ENCODE measurements around the gene ECT2.
"Not testable (repeated sequence)": the region's sequence is repeated elsewhere in the genome, so short reads cannot be mapped to it uniquely, and the experiment has no call there.

Gene ECT2

DNA sequence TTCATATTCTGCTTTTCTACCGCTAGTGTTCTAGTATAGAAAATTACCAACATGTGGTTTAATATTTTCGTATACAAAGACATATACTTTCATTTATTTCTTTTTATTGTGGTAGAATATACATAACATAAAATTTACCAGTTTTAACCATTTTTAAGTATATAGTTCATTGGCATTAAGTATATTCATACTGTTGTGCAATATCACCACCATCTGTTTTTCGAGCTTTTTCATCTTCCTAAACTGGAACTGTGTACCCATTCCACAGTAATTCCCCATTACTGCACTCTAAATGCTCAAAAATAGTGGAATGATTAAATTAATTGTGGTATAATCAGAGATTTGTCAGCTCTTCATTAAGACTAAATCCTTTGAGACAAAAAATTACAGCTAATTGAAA lies 62.9 kb downstream of the ECT2 start:
- no peak for DNase-seq

DNA sequence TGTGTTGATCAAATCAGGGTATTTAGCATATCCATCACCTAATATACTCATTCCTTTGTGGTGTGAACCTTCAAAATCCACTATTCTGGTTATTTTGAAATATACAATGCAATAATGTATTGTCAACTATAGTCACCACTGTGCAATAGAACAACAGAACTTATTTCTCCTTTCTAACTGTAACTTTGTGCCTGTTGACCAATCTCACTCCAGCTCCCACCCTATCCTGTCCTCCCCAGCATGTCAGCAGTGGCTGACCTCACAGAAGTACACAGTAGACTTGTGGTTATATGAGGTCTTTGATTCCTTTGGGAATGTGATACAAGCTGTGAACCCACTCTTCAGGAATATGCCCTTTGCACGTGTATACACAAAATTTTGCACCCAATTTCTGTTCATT lies 64.2 kb downstream of the ECT2 start:
- DNase-seq, result no peak

DNA sequence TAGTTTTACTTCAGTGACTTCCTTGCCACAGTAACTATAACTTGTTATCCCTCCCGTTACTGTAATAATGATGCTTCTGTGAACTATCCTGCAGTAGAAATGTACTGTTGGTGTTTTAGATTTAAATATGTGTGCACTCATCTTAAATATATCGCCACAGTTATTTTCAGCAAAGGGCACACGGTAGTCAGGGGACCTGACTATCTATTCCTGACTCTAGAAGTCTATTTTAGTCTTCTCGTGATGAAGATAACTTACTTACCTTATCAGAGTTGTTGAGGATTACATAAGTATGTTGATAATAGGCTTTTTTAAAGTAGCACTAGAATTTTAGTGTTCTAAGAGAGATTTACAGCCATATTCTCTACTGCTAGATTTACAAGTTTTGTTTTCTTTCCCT lies 65.3 kb downstream of the ECT2 start:
- no peak for DNase-seq

DNA sequence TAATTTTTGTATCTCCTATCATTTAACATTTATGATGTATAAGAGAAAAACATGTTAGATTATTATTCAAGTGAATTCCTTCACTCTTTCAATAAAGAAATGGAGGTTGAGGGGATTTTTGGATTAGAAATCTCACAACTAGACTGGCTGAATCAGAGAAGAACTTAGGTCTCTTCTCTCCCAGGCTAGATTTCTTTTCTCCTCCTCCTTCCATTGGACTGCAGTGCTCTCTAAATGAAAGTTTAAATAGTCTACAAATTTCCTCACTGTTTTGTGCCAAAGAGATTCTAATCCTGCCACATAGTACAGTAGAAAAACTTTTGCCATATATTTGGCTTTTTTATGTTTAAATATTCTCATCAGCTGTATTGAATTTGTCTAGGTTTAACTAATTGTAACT lies 65.8 kb downstream of the ECT2 start:
- DNase-seq, result no peak

DNA sequence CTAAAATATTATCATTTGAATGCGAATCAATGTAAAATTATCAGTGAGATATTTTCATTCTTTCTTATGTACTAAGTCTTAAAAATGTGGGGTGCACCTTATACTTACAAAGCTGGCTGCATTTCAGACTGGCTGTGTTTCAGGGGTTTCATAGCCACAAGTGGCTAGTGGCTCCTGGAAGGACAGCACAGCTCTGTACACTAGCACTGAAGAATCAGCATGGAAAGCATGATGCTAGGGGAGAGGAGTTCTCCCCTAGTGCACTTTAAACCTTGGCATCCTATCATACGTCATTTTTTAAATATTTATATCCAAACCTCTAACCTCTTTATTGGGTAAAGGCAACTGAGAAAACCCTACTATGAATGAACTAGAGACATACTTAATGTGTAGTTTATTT lies 66.4 kb downstream of the ECT2 start:
- no peak for DNase-seq

DNA sequence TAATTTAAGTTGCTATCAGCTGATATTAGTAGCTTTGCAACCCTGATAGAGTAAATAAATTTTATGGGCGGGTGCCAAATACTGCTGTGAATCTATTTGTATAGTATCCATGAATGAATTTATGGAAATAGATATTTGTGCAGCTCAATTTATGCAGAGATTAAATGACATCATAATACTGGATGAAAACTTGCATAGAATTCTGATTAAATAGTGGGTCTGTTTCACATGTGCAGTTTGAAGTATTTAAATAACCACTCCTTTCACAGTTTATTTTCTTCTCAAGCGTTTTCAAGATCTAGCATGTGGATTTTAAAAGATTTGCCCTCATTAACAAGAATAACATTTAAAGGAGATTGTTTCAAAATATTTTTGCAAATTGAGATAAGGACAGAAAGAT lies 70.0 kb downstream of the ECT2 start:
- DNase-seq, result no peak

DNA sequence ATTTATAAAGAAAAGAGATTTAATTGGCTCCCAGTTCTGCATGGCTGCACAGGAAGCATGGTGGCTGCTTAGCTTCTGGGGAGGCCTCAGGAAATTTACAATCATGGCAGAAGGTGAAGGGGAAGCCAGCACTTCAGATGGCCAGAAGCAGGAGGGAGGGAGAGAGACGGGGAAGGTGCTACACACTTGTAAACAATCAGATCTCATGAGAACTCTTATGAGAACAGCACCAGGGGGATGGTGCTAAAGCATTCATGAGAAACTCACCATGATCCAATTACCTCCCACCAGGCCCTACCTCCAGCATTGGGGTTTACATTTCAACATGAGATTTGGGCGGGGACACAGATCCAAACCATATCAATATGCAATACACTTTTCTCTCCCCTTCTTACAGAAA lies 73.7 kb downstream of the ECT2 start:
- no peak for DNase-seq

DNA sequence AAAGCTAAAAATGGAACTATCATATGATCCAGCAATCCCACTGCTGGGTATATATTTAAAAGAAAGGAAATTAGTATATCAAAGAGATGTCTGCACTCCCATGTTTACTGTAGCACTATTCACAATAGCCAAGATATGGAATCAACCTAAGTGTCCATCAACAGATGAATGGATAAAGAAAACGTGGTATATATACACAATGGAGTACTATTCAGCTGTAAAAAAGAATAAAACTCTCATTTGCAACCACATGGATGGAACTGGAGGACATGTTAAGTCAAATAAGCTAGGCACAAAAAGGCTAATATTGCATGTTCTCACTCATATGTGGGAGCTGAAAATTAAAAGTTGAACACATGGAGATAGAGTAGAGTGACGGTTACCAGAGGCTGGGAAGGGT lies 76.7 kb downstream of the ECT2 start:
- DNase-seq, result not testable (repeated sequence)

DNA sequence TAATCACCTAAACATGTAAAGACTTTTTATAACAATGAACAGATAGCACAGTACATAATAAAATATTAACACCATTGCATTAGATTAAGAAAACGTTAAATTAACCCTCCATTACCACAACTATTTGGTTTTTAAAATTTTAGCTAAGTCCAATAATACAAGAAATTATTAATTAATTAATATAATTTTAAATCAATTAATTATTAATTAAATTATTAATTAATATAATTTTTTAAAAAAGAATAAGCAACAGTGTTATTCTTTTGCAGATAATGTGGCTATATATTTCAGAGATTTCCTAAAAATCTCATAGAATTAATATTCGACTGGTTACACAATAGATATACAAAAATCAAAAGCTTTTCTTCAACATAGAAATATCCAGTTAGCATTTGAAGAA lies 82.5 kb downstream of the ECT2 start:
- DNase-seq, result no peak

DNA sequence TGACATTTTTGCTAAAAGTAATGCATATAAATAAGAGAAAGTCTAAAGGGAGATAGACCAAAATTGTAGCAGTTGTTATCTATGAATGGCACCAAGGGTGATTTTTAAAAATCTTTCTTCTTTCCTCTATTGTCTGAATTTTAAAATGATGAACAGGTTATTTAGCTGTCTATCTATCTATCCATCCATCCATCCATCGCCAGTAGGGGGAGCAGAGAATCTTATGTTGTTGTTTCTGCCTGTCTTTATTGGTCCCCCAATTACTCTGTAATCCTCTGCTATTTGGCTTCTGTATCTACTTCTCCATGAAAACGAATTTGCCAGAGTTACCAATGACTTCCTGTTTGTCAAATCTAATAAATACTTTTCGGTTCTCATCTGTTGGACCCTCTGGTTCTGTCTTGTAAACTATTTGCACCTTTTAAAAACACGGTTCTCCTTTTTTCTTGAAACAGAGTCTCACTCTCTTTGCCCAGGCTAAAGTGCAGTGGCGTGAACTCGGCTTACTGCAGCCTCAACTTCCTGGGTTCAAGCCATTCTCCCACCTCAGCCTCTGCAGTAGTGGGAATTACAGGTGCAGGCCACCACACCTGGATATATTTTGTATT lies 86.0 kb downstream of the ECT2 start:
- peak; percentile 12 for DNase-seq

DNA sequence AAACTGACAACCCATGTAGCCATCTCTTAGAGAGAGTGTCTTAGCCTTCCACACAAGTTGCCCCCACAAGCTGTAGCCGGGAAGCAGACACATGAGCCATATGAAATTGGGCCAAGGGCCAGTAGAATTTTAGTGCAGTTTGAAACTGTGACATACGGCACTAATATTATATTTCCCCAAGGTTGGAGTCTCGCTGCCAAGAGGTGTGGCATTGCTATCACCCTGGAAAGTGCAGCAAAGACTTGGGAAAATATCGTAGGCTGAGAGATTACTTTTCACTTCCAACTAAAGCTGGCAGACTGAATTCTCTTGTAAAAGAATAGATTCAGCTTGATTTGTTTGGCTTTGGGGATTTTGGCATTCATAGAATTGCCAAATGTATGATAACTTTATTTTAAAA lies 89.2 kb downstream of the ECT2 start:
- DNase-seq, result no peak

DNA sequence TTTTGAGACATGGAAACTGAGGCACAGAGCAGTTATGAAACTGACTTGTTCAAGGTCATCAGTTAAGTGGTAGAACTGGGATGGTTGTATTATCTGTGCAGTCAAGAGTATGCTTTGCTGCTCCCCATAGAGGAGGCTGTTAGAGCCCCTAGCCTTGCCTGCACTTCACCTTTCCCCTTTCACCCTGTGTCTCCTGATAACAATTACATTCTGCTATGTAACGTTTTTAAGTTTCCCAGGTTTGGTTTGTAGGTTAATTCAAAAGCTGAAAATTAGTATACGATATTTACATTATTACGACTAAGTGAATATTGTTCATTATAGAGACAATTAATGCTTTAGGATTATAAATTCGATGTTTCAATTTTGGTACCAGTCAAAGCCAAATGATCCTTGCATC lies 89.9 kb downstream of the ECT2 start:
- no peak for DNase-seq

DNA sequence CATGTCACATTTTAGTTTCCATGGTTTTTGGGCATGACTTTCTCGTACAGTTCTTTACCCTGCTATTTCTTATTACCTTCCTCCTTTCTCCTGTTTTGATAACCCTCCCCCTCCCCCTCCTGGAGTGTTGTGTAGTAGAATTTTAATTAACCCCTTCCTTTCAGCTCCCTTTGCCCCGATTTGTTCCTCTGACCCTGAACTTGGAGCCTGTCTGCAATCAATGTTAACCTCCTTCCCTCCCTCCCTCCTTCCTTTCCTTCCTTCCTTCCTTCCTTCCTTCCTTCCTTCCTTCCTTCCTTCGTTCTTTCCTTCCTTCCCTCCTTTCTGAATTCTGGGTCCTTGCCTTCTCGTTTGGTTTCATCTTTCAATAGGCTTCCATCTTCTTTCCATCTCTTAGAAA lies 90.4 kb downstream of the ECT2 start:
- no peak for DNase-seq

DNA sequence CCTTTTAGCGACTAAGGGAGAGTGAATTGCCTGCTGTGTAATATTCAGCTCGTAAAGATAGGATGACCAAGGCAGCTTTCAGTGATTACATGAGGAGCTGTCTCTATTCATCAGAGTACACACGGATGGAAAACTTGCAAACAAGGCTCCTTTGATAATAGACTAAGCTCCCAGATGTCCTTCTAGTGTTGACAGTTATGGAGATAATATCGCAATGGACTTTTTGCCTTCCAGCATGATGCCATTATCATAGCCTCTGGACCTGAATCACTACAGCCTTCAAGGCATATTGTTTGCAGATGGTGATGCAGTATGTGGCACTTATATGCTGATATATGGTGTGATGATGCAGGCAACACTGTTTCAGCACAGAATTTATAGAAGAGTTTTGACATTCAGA lies 93.9 kb downstream of the ECT2 start:
- DNase-seq, result no peak

DNA sequence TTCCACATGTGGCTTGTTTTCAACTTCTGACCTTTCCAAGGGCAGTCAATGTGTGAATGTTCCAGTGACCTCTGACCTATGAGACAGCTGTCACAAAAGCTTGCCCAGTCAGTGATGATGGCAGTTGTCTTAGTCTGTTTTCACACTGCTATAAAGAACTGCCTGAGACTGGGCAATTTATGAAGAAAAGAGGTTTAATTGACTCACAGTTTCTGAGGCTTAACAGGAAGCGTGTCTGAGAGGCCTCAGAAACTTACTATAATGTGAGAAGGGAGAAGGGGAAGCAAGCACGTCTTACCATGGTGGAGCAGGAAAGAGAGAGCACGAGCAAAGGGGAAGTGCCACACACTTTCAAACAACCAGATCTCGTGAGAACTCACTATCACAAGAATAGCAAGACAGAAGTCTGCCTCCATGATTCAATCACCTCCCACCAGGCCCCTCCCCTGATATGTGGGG lies 95.6 kb downstream of the ECT2 start:
- DNase-seq, result no peak

DNA sequence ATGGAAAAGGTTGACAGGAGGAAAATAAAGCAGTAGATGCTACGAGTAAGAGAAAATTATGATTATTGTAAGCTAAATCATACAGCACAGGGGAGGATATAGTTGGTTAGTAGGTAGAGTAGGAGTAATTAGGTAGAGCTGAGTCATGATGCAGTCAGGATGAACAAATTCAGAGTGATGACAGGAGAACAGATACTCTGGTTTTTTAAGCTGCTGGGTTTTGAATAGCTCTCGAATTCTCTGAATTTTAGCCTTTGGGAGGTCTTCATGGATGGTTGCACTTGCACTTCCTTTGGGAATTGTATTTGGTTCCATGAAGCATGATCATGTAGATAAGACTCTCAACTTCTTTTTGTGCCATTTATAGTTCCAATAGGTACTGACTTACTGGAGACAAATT lies 96.2 kb downstream of the ECT2 start:
- no peak for DNase-seq

DNA sequence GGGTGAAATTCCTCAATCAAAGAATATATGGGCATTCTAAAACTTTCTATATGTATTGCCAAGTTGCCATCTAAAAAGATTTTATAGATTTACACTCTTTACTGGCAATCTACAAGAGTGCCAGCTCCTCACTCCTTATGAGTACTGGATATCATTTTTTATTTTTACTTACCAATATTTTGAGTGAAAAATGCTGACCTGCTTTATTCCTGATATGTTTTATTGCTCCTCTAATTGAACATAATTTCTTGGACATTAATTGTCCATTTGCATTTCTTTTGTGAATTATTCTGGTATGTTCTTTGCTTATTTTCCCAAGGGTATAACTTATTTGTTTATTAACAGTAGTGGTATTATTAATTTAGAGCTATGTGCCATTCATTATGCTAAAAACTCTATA lies 96.8 kb downstream of the ECT2 start:
- no peak for DNase-seq

DNA sequence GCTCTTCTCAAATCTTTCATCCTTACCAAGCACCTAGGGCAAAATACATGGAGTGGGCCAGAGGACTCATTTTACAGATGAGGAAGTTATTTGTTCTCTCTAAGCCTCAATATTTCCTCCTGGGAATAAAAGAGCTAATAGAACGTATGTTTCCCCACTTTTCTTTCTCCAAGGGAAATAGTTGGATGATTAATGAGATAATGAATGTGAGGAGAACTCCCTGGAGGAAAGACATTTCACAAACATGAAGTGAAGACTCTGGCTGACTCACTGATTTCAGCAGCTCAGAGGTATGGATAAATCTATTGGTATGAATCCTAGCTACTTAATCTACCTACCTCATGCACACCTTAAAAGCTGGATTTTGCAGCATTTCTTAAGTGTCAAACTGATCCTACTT lies 98.4 kb downstream of the ECT2 start:
- DNase-seq, result no peak

DNA sequence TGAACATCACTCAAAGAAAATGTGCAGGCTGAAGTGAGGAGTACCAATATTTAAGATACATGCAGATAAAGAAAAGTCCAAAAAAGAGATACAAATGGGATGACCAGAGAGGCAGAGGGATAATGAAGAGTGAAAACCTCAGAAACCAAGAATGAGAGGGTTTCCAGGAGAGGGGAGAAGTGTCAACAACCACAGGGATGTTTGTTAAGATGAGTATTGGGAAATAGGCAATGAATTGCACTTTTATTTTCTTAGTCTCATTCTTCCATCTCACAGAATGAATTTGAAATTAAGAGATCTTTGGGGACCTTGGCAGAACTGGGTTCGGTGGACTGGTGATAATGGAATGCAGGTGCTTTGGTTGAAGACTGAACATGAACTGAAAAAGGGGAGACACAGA lies 102.5 kb downstream of the ECT2 start:
- DNase-seq, result no peak

DNA sequence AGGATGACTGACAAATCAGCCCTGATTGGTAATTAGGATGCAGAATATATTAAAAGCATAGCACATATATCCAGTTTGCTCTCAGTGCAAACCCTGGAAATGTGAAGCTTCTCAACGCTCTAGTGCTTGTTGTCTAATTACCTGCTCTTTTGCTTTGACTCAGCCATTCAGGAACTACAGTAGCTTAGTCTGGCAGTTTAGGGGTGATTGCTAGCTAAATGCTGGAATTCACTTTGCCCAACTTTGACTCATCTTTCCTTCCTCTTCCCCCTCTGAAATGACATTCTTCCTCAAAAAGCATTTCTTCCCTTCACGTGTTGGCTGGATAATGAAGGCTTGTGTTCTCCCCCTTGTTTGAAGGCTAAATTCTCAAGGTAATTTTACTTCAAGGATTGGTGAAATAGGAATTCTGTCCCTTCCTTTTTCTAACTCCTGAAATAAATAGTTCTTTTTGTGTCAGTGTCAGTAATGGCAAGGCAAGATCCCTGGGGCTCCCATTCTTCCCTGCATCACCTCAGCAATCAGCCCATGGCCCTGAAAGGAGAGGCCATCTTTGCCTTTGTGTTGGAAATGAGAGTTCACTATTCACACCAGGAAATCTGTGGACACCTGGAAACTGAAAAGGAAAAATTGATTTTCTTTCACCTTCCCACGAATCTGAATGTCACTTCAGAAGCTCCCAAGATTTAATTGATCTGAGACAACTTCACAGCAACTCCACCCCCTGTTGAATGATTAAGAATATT lies 103.6 kb downstream of the ECT2 start:
- DNase-seq, result no peak

DNA sequence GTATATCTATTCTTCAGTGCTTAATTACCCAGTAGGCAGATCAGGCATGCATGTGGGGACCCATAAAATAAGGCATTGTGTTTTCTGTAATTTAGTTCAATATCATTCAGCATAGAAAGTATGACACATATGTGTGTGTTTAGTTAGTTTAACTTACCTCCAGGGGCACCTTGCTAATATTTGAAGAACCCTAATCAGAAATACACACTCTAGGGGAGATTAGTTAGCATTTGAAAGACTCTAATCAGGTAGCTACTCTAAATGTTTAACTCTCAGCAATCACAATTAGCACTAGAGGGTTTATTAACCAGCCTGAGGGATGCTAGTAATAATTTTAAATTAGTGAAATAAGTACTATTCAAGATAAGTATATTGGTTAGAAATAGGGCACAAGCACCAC lies 104.5 kb downstream of the ECT2 start:
- DNase-seq, result no peak

DNA sequence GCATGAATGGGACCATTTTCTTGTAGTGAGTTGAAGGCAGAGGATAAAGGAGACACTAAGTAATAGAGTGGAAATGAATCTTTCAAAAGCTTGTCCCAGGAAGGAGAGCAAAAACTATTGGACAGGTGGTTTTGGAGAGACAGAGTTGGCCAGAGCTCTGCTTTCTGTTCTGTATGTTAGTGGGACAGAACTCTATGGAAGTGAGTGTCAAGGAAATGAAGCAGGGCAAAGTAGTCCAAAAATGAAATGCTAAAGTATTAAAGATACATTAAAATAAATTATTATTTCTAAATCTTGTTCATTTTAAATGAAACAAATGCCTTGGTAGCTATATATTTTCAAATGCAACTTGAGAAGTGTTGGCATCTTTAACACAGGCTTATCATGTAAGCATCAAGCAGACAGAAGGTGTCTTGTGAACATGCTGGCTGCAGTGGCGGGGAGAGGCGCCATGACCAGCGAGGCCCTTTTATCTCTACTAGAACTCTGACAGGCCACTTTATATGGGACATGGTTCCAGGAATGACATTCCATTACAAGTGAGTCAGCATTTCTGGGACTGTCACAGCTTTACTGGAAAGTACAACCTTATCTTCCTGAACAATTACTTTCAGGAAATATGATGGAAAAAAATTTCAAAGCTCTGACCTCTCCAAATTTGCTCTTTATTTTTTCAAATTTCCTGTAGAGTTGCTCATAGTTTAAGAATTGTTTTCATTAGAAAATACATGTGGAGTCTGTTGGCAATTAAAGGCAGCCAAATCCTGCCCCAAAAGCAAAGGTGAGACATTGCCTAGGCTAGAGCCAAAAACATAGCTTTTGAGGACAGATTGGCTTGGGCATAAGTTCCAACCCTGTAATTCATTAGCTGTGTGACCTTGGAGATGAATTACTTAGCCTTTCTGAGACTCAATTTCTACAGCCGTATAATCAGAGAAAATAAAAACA lies 106.5 kb downstream of the ECT2 start:
- DNase-seq, result no peak

DNA sequence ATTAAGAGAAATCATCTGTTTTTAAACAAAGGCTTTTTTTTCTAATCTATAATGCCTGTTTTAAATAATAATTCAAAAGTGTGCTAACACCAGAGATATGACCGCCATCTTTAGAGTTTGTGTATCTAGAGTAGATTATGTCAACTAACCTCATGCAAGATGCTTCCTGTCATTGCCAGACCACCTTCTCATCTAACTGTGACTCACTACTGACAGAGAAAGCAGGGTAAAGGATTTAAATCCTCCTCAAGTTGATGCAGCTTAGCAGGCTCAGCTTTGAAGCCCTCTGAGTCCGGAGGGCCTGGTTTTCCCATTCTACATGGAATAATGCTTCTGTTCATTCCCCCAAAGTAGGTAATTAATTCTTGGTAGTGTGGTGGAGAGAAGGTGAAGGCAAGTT lies 108.5 kb downstream of the ECT2 start:
- DNase-seq, result no peak
